NCI-H748 (cell line): ENCODE measurements around the gene SRRM3.
"Not testable (repeated sequence)": the region's sequence is repeated elsewhere in the genome, so short reads cannot be mapped to it uniquely, and the experiment has no call there.

Experiments
- DNase-seq: peaks from one replicate; lab custom pipeline; 2025; ENCODE audit not compliant: unreplicated experiment; lab: John Stamatoyannopoulos, UW

SRRM3 gene

DNA sequence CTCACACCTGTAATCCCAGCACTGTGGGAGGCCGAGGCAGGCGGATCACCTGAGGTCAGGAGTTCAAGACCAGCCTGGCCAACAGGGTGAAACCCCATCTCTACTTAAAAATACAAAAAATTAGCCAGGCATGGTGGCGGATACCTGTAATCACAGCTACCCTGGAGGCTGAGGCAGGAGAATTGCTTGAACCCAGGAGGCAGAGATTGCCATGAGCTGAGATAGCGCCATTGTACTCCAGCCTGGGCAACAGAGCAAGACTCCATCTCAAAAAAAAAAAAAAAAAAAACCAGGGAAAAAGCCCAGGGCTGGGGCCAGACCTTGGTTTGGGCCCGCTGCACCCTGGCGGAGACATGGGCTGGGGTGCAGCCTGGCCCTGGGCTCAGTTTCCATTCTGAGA lies 110.1 kb downstream of the SRRM3 start:
- DNase-seq: not testable (repeated sequence)

DNA sequence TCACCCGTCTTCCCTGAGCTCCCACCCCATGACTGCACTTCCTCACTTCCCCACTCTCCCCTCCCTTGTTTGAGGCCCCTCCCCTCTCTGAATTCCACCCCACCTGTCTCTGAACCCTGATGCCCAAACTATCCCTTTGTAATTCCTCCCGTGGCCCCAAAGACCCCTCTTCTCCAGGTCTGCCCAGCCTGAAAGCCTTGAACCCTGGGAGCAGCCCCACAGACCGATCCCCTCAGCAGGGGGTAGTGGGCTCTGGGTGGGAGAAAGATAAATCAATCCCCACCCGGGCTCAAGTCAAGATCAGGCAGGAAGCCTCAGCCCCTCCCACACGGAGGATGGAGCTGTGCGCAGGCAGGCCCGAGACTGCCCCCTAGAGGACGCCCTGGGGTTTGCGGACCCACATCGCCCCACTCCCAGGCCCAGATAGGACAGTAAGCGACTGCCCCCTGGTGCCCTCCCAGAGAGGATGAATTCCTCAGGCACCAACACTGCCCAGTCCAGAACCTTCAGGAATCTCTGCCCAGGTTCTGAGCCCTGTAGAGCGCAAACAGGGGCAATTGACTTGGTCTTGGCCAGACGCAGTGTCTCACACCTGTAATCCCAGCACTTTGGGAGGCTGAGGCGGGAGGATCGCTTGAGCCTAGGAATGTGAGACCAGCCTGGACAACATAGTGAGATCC lies 112.5 kb downstream of the SRRM3 start:
- peak; percentile 89 for DNase-seq

DNA sequence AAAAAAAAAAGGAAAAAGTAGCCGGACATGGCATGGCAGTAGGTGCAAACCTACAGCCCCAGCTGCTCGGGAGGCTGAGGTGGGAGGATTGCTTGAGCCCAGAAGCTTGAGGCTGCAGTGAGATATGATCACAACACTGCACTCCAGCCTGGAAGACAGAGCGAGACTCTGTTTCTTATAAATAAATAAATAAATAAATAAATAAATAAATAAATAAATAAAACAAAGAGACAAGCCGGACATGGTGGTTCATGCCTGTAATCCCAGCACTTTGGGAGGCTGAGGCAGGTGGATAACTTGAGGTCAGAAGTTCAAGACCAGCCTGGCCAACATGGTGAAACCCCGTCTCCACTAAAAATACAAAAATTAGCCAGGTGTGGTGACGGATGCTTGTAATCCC lies 113.0 kb downstream of the SRRM3 start:
- DNase-seq: not testable (repeated sequence)

DNA sequence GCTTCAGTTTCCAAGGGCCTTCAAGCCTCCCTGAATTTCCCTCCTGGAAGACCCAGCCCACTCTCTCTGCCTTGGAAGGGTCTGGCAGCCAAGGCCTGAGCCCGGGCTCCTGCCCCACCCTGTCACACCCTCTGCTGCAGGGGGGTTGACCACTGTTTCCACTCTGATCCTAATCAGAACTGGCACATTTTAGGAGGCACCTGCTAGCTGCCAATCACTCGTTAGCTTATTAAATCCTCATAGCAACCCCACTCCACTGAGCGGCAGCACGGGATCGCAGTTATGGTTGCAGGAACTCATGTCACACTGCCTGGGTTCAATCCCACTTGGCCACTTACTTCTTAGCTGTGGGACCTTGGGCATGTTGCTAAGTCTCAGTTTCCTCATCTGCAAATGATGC lies 113.7 kb downstream of the SRRM3 start:
- DNase-seq: no peak

DNA sequence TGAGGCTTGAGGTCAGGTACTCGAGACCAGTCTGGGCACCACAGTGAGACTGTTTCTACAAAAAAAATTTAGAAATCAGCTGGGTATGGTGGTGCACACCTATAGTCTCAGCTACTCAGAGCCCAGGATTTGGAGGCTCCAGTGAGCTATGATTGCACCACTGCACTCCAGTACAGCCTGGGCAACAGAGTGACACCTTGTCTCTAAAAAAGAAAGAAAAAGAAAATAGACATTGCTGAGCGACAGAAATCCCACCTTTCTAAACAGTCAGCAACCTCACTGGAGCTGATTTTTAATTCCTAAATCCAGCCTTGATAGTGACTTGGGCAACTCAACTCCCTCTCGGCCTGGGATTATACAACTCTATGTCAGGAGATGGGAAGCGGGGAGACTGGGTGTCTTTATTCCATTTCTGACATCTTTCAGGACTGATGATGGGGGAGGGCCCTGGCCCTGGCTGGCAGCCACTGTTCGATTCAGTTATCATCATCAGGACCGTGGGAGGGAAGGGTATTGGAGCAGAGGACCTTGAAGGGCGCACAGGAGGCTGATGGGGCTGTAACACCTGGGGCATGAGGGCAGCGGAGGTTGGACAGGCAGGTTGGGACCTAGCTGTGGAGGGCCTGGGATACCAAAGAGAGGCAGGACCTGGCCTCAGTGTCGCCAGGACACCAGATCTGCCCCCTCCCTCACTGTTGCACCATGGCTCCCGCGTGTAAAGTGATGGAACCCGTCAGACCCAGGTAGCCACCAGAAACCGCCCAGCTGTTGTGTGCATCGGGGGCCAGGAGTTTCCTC lies 115.5 kb downstream of the SRRM3 start:
- DNase-seq: no peak

DNA sequence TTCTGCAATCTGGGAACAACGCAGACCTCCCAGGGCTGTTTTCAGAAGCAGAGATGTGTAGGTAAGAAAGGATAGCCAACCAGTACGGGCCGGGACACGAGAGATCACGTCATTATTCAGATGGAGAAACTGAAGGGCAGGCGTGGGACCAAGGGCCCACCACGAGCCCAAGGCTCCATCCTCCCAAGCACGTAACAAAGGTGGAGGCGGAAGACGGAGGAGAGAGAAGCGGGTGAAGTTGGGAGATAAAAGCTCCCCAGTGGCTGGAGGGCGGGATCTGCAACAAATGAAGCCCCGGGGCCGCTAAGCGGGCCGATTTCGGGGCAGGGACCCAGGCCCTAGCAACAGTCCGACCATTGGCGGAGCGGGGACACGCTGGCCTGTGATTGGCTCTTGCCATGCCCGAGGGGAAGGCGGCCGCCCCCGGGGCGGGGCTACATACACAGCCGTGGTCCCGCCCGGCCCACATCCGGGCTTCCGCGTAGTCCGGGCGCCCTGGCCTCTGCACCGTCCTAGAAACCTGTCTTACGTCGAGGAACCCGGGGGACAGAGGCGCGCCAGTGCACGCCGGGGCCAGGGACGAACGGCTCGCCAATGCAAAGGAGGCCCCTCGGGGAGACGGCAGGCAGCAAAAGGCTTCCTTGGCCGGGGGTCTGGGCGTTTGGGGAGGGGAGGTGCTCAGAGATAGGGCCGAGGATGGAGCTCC lies 116.2 kb downstream of the SRRM3 start:
- peak; percentile 99 for DNase-seq

DNA sequence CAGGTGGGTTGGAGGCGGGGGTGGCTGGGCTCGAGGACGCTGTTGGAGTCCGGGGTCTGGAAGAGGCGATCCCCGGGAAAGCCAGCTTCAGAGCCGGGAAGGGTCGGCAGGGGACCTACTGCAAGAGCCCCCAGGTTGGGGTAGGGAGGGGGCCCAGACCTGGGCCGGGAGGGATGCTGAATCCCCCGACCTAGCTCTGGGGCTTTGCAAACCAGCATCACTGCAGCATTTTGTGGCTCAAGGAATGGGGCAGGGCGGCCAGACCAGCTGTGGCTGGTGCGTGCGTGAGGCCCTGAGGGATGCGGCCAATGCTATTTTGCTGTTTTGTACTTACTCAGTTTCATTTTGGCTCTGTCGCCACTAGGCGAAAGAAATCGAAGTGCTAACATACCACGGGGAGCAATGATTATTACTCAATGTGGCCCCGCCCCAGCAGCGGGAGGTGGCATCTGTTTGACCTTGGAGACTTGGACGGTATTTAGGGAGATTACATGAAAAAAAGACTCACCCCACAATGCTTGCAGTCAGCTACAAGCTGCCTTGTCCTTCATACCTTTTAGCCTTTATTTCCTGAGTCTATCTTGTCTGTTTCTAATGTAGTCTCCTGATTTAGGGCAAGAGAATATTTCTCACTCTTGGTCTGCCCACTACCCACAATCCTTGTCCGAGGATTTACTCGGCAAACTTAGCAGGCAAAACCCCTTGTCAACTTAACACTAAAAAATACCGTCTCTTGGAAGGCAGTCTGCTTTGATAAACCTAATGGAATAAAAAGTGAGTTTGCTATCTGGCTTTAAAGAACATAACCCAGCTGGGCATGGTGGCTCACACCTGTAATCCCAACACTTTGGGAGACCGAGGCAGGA lies 117.0 kb downstream of the SRRM3 start:
- DNase-seq: peak; percentile 68

DNA sequence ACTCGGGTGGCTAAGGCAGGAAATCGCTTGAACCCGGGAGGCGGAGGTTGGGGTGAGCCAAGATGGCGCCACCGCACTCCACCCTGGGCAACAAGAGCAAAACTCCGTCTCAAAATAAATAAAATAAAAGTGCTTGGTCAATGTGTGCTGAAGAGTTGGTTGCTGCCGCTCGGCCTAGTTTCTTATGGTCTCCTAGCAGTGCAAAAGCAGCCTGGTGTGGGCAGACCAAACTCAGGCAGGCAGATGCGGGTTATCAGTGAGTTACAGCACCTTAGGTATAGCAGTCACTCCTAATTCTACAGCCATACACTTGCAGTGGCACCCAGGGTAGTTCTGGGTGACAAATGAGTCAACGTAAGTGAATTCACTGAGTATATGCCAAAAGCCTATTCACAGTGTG lies 123.4 kb downstream of the SRRM3 start:
- no peak for DNase-seq

DNA sequence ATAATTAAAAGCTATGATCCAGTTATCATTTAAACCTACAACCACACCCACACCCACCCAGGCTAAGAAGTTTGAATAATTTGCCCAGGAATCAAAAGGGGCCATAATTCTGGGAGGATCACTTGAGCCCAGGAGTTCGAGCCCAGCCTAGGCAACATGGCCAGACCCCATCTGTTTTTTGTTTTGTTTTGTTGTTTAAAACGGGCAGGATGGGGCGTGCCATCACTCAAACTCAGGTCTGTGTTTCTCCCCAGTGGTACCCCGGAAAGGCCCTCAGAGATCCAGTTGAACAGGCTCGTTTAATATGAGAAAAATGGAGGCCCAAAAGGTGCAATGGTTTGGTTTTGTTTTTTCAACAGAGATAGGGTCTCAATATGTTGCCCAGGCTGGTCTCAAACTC lies 124.1 kb downstream of the SRRM3 start:
- DNase-seq: no peak

DNA sequence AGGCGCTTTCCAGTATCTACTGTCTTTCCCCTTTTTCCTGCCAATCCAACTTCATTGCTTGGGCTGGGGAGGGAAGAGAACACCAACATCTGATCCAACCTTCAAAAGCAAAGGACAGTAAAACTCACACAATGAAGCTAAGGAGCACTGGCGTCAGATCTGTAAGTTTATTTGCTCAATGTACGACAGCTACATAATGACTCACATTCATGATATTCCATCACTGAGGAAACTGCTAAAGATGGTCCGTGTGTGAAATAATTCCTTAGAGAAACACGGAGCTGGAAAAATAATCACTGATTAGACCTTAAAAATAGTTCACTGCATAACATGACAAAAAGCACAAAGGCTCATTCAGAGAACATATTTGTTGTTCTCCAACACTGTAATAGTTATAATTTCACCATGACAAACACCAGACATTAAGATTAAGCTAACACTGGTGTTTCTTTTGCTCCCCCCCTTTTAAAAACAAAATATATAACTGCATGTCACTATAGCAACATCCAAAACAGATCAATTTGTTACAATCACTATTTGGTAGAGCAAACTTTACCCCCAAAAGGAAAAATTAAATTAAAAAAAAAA lies 125.0 kb downstream of the SRRM3 start:
- no peak for DNase-seq

DNA sequence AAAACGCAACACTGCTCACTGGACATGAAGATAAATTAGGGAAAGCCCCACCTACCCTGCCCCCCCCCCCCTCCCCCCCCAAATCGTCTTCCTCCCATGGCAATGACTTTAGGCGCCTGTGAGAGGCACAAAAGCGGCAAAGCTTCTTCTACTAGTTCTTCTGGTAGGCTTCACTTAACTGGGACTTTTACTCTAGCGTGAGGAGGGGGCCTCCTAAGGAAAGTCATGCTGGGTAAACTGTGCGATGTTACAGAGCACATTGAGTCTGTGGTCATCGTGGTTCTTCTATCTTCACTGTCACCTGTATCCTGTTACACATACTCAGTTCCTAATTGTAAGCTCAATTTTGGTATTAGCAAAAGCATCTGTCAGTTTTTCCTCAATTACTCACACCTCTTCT lies 125.9 kb downstream of the SRRM3 start:
- DNase-seq: no peak

DNA sequence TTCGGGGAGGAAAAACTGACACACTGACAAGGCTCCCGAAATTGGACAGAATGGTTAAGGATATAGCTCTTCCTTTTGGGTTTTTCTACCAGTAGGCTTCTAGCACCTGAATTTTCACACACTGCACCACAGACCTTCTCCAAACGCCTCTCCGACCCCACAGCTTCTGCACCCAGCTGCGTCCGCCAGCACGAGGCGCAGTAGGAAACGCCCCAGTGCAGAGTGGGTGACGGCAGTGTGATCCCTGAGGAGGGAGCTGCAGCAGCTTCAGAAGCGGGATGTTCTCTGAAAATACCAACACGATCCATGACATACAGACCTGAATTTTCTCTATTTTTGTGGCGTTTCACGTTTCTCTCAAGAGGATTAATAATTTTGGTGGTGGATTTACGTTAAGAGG lies 126.7 kb downstream of the SRRM3 start:
- no peak for DNase-seq

DNA sequence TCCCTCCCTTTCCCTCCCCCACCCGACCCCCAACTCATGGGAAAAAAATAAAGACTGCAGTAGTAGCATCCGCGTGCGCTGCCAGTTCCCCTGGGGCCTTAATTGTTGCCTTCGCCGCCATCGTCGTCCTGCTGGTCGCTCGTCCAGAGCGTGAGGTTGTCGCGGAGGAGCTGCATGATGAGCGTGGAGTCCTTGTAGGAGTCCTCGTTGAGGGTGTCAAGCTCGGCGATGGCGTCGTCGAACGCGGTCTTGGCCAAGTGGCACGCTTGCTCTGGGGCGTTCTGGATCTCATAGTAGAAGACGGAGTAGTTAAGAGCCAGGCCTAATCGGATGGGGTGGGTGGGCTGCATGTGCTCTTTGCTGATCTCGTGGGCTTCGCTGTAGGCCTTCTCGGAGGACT lies 127.8 kb downstream of the SRRM3 start:
- DNase-seq: no peak

DNA sequence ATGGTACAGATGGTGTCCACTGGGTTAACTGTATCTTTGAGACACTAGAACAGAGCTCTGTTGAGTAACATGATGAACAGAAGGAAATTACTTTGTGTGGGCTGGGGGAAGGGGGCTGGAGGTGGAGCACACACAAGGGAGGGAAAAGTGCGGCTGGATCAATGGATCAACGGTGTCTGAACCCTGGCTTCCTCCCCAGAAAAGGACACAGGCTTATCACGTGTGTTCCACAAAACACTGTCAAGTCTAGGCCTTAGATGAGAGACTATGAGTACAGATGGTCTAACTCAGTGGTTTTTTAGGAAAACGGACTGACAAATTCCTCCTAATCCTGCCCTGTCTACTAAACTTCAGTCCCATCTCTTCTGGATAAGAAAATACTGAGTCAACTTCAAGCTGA lies 128.6 kb downstream of the SRRM3 start:
- DNase-seq: no peak

DNA sequence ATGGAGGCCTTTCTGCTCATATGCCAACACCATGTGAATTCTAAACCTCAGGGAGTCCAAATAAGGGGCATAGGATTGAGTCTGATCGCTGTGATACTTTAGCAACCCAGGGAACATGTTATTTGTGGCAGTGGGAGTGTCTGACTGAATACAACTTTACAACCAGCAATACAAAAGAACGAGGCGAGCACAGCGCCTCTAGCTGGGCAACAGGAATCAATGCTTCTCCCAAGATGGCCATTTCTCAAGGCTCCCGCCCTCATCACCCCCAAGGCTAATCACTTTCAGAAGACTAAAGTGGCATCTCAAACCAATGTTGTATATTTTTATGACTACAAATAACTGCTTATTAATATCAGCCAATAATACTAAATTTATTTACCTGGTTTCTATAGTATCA lies 129.0 kb downstream of the SRRM3 start:
- DNase-seq: no peak

DNA sequence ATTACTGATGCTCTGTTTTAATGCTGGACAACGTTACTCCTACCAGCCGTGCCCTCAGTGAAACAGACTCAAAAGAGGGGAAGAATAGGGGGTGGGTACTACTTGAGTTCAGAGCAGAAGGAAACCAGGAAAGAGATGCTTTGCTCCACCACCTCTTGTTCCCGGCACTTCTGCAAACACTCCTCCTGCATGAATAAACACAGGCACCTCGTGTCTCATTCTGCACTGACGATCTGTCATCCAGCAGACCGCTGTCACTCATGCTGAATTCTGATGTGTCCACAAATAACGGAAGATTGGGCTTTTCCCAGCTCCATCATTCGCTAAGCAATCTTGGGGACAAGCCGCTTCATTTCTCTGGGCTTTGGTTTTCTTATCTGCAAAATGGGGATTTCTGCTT lies 130.4 kb downstream of the SRRM3 start:
- no peak for DNase-seq

DNA sequence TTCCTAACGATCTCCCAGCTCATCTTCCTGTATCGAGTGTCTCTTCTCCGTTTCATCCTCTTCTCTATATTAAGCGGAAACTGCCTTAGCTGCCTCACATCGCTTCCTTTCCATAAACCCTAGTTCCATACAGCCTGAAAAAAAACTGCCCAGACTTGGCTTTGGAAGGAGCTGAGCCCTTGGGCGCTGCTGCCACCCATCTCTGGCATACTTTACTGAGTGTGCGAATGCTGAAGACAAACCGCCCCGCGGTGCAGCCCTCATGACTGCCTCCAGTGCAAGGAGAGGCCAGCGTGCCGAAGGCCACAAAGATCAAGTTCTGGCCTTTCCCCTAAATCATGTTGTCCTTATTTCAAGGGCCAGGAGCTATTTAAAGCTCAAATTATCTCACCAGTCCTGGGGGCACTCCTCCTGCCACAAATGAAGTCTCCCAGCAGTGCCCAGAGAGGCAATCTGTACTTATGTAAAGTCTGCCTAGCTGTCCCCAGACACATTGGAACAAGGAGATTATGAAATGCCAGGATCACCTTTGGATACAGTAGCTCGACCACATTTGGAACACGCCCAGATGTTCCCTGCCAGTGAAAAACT lies 131.9 kb downstream of the SRRM3 start:
- DNase-seq: no peak

DNA sequence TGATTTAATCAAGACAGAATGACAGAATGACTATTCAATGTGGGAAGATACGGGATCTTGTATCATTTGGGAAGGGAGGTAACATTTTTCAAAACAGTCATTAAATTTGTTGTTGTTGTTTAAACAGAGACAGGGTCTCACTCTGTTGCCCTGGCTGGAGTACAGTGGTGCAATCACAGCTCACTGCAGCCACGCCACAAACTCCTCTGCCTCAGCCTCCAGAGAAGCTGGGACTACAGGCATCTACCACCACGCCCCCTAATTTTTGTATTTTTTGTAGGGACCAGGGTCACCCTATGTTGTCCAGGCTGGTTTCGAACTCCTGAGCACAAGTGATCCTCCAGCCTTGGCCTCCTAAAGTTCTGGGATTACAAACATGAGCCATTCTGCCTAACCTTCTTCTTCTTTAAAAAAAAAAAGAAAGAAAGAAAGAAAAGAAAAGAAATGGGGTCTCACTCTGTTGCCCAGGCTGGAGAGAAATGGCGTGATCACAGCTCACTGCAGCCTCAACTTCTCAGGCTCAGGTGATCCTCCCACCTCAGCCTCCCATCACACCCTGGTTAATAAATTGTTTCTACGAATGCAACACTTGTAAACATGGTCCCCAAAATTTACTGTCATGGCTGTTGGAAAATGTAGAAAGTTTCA lies 132.7 kb downstream of the SRRM3 start:
- DNase-seq: no peak

DNA sequence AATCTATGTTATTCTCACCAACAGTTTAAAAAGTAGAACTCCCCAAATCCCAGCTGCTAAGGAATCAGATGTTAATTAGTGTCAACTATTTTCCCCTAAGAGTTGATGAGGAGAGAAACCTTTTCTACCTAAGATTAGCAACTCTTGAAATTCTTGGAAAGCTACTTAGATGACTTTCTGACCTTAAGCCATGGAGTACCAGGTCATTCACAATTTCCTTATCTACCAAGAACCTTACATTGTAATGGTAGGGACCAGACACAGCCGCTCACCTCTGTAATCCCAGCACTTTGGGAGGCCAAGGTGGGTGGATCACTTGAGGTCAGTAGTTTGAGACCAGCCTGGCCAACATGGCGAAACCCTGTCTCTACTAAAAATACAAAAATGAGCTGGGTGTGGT lies 133.7 kb downstream of the SRRM3 start:
- not testable (repeated sequence) for DNase-seq

DNA sequence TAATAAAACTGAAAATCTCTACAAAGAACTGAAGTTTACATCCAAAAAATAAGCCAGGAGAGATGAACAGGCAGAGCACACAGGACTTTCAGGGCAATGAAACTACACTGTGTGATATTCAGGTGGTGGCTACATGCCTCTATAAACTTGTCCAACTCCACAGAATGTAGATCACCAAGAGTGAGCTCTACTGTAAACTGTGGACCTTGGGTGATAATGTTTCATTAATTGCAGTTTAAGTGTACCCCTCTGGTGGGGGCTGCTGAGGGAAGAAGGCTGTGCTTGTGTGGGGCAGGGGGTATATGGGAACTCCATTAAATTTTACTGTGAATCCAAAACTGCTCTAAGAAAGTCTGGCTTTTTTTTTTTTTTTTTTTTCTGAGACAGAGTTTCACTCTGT lies 134.4 kb downstream of the SRRM3 start:
- no peak for DNase-seq
